ENCODE results near the gene FIZ1. TPM values are rescaled to one million over a fixed set of nuclear protein-coding genes. Genes with fewer than 3 reads are reported as not detected.
"Not testable (repeated sequence)": the region's sequence is repeated elsewhere in the genome, so short reads cannot be mapped to it uniquely, and the experiment has no call there.

The FIZ1 gene
- total and polyA plus RNA-seq, 2 of the 4 experiments (the other 2 are of a cell fraction) = 1.3 to 5.9 TPM

DNA sequence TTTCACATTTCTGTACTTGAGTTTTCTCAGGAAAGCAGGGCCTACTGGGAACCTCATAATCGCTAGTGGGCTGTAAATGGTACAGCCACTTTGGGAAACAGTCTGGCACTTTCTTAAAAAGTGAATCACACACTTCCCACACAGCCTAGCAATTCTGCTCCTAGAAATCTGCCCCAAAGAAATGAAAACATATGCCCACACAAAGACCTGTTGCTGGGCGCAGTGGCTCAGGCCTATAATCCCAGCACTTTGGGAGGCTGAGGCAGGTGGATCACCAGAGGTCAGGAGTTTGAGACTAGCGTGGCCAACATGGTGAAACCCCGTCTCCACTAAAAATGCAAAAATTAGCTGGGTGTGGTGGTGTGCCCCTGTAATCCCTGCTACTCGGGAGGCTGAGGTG lies 29.8 kb downstream of the FIZ1 start:
- CTCF ChIA-PET; ATAC-seq (ENCODE audit: low read depth); H2BK15ac ChIP-seq (ENCODE audit: low read depth, low read length); H3K18ac ChIP-seq (ENCODE audit: low read depth, low read length); H4K20me1 ChIP-seq (ENCODE audit: insufficient read depth, low read length); H3K9me1 ChIP-seq (ENCODE audit: insufficient read depth, low read length); H3K27ac ChIP-seq (ENCODE audit: insufficient read depth, low read length); POLR2A ChIA-PET (ENCODE audit: unreplicated experiment); H2BK20ac ChIP-seq (ENCODE audit: low read depth, low read length); H2AK5ac ChIP-seq (ENCODE audit: low read depth, low read length); H3K4me1 ChIP-seq (ENCODE audit: control insufficient read depth, insufficient read depth, low read length); H2AFZ ChIP-seq (replicated peaks; ENCODE audit: low read length, poor library complexity); H3K4me2 ChIP-seq (ENCODE audit: low read depth, low read length); H2AK9ac ChIP-seq (replicated peaks; ENCODE audit: low read depth, low read length, poor library complexity); H3K56ac ChIP-seq (ENCODE audit: extremely low read depth, insufficient read depth, low read length); H2BK120ac ChIP-seq (ENCODE audit: low read depth, low read length); intact Hi-C loops (cut with micrococcal nuclease); dilution Hi-C loops (cut with HindIII; ENCODE audit: low sequenced_read_pairs, unreplicated experiment); H3K4ac ChIP-seq (ENCODE audit: low read depth, low read length); H4K5ac ChIP-seq (ENCODE audit: low read depth, low read length); DNase-seq; H3K9ac ChIP-seq (ENCODE audit: low read depth, low read length); H3K9me3 ChIP-seq (ENCODE audit: control insufficient read depth, insufficient read depth, low read length); H3K36me3 ChIP-seq (ENCODE audit: control insufficient read depth, insufficient read depth, low read length); H3K27me3 ChIP-seq (ENCODE audit: control insufficient read depth, insufficient read depth, low read length); H4K91ac ChIP-seq (ENCODE audit: insufficient read depth, low read depth, low read length); BruUV-seq (replicated peaks); in situ Hi-C loops (cut with MboI; ENCODE audit: low sequenced_read_pairs); H4K8ac ChIP-seq (ENCODE audit: low read depth in 2 of 2, low read length in 2 of 2); H3K14ac ChIP-seq (replicated peaks; ENCODE audit: low read depth, low read length); H2BK5ac ChIP-seq (ENCODE audit: low read depth, low read length, poor library complexity, severe bottlenecking); H3K23ac ChIP-seq (ENCODE audit: low read depth, low read length); H3K79me1 ChIP-seq (ENCODE audit: low read depth in 1 of 2, low read length in 2 of 2); H3K4me3 ChIP-seq (ENCODE audit: insufficient read depth, low read depth, low read length): not testable (repeated sequence)
- WGBS, 2 experiments (ENCODE audit: extremely low coverage in 2 of 2, insufficient read length in 1 of 2) = 93% methylated on average over 2 of the region's 5 CpGs; no CpG with 5 or more reads in 1 of the 2 experiments
